Hippocampal formation (tissue), 2 donors: ENCODE results near the gene MT1A.

Source experiments
- DNase-seq, 2 donors: peaks; one replicate each; lab custom pipeline; 2025; lab: John Stamatoyannopoulos, UW

The MT1A gene

DNA sequence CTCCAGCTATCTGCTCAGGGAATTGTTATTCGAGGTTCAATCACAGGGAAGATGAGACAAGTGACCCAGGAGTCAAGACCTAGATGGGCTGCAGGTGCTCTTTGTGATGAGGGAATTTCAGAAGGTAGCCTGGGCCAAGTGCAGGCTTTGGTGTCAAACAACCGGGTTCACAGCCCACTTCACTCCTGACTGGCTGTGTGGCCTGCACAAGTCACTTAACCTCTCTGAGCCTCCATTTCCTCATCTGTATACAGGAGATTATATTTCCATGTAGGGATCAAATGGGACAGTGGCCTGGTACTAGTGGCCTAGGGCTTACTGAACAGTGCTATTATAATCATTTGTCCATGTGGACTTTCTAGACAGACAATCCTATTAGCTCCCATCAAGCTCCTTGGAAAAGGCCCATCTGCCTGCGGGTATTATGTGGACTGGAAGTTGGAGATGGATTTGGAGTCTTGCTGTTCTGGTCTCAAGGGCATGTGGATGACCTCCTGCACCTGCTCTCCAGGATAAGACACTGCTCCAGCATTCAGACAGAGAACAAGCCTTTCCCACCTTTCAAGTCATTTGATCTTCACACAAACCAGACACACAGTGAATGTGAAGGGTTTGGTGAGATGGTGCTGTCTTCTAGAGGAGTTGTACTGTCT, 40.7 kb downstream of the MT1A start:
- no peak for DNase-seq

DNA sequence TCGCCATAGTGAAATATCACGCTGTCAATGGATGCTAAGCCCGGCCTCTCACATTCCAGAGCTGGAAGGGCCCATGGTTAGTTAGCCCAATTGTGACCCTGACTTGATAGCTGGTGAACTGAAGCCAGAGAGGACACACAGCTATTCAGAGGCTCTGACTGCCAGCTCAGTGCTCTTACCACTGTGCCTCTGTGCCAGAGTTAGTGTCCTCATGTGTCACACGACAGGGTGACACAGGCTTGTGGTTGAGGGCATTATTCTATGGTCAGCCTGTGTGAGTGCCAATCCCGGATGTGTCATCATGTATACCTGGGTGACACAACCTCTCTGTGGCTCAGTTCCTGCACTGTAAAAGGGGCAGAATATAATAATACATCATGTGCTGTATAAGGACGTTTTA, 41.4 kb downstream of the MT1A start:
- no peak for DNase-seq

DNA sequence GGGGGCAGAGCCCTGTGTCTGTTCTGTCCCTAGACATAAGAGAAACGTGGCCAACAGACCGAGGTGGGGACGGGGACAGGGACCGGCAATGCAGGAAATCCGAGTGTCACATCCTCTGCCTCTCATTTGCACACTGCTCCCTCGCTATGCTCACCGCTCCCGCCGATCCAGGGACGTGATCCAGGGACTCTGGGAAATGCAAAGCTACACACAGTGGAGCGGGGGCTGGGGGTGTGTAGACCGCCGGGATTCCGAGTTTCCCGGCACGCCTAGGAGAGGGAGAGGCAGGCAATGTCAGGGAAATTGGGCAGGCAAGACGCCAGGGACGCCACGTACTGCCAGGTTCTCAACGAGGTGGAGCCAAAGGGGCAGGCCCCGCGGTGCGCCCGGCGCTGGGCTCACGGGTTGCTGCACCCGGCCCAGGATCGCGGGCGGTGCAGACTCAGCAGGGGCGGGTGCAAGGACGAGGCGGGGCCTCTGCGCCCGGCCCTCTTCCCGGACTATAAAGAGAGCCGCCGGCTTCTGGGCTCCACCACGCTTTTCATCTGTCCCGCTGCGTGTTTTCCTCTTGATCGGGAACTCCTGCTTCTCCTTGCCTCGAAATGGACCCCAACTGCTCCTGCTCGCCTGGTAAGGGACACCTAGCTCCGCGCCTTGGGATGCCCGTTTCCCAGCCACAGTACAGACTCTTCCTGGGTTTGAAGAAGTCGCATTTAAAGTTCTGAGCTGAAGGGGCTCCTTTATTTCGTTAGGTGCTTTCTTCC, 43.7 kb downstream of the MT1A start, which contains the start of gene MT1X:
MT1X (plus strand) TSS at position 532 of the 764 bp plus-strand sequence; CDS start at position 603, 71 bp downstream.
- peak; percentile 78 to 81 for DNase-seq

DNA sequence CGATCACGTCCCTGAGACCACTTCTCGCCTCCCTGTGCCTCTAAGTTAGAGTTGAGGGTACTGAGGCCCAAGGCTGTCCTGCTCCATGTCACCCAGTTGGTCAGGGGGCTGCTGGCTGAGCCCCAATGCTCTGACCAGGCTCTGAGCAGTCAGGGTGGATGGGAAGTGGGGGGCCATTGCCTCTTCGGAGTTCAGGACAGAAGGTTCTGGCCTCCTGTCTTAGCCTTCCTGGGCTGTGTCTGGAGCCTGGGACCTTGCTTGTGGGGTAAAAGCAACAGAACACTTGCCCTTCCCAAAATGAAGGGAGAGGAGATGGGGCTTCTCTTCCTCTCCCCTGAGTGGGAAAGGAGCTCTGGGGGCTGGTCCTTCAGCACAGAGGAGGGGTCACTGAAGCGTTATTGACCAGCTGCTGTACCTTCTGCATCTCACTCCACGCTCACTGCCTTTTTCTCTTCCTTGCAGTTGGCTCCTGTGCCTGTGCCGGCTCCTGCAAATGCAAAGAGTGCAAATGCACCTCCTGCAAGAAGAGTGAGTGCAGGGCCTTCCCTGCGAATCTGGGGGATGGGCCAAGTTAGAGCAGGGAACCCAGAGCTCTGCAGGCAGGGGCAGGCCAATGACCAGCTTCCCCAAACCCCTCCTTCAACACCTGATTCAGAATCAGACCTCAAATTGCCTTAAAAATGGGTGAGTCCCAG, 44.4 kb downstream of the MT1A start:
- DNase-seq: no peak

DNA sequence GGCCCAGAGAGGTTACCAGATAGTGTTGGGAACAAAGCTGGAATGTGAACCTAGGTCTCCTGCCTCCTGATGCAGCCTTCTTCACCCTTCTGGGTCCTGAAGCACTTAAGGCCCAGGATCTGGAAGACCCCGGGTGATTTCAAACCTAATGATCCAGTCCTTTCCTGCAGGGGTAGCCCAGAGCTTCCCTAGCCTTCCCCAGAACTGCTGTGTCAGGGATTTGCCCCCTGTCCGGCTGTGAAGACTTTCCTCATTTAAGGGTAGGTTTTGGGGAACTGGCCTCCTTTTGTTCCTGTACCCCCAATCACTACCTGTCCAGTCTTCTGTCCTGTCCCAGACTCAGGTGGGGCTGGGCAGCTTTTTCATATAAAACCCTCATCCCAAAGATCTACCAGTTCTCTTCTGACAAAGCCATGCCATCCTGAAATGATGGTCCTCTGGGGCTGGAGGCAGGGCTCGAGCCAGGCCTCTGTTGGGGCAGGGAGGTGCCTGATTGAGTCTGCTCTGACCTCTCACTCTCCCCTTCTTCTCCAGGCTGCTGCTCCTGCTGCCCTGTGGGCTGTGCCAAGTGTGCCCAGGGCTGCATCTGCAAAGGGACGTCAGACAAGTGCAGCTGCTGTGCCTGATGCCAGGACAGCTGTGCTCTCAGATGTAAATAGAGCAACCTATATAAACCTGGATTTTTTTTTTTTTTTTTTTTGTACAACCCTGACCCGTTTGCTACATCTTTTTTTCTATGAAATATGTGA, 45.1 kb downstream of the MT1A start:
- no peak for DNase-seq

DNA sequence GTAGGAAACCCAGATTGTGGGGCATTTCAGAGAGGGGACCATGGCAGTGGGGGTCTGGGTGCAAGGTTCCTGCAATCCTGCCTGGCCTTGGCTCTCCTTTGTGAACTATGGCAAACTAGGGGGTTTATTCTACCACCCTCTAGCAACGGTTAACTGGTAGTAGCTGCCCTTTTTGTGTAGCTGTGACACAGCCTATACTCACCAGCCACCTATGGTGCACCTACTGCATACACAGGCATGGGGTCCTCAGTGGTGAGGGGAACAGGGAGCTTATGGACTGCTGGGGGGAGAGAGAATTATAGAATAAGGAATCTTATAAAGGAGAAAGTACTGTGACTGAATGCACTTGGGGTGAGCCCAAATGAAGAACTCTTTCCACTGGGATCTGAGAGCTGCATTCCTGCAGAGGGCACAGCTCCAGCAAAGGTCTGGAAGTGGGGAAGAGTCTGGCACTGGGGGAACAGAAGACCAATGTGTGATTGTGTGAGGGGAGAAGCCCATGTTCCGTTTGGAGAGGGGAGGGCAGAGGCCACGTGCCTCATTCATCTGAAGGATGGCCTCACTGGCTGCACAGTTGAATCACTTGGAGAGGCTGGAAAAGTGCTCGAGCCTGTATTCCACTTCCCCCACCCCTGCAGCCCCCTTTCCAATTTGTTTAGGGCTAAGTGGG, 45.9 kb downstream of the MT1A start:
- no peak for DNase-seq

DNA sequence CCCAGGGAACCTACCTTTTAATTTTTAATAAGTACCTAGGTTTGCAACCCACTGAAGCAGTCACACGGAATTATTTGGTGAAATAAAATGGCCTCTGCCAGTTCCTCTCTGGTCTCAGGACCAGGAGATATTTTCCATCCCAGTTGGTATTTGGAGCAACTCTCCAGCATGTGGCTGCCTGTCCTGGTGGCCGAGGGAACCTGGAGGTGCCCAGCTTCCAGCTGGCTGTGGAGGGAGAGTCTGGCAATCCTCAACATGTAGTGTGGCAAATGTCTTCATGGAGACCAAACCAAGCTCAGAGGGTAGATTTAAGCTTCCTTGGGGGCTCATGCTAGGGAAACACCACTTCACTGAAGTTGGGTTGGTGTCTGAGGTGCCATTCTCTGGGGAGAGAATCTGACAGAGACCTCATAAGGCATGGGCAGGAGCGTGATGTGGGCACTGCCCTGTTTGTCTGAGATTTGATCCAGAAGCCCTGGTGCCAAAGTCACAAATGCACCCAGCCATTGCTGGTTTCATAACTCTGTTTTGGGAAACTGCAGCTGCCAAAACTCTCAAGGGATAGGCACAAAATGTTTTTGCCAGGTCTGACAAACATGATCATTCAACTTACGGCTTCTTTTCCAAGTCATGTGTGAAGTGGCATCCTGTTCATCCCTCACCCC, 46.6 kb downstream of the MT1A start:
- DNase-seq: no peak

DNA sequence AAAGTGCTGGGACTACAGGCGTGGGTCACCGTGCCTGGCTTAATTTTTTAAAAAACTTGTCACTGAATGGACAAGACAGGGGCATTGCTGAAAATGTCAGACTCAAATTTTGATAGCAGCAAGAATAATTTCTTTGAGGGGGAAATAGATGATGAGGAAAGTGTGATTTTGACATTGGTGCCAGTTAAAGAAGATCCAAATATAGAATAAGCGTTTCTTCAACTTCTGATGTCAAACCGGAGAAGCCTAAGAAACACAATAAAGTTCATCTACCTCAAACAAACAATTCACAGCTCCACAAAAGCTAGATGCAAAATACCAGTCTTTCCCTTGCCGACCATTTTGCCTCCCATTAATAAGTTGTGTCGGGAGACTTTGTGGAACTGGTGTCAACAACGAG, 48.3 kb downstream of the MT1A start:
- no peak for DNase-seq

DNA sequence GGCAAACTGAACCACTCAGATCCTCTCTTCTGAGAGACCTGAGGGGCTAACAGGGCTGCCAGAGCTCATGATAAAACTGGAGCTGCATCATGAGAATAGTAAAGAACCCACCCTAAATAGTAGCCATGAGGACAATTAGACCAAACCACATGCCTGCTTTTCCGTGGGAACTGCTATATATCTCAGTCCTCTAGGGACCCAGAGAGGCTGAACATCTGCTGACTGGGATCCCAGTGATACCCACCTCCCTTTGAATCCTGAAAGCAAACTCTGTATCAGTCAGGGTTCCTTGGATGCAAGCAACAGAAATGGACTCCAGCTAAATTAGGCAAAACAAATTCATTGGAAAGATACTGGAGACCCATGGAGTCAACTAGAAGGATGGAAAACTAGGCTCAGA, 50.3 kb downstream of the MT1A start:
- DNase-seq: no peak

DNA sequence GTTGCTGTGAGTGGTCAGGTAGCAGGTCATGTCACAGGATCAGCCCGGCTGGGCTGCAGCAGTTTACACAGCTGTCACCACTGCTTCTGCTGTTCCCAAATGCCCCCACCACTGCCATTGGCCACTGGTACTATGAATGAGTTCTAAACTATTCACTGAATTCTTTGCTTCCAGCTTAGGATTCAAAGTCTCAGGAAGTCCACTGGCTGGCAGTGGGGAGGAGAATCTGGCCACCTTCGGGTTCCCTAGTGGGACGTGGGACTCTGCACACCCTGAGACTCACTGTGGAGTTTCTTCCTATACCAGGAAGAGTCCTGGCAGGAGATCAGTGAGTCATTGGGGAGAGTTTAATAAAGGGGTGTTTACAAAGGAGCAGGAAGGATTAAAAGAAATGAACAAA, 50.7 kb downstream of the MT1A start:
- no peak for DNase-seq
